Duodenal mucosa (tissue), 2 donors: ENCODE data around the gene KCNN3.
A peak's percentile ranks its signal among the peaks of the same experiment; 100 is the strongest.

ENCODE experiments used
- H3K27ac ChIP-seq: one replicate; pipeline ENCODE4 v1.7.0; 2013; ENCODE audit warnings: low read depth, low read length
- H3K27me3 ChIP-seq, 2 donors: one replicate each; pipeline ENCODE4 v1.7.0; 2013; ENCODE audit warnings: low read length in 2 of 2, control low read depth in 1 of 2; ENCODE audit not compliant: insufficient read depth in 2 of 2, control insufficient read depth in 1 of 2
- H3K36me3 ChIP-seq, 2 donors: one replicate each; pipeline ENCODE4 v1.7.0; 2013; ENCODE audit warnings: low read length in 2 of 2, control low read depth in 1 of 2; ENCODE audit not compliant: insufficient read depth in 2 of 2, control insufficient read depth in 1 of 2
- H3K4me1 ChIP-seq, 2 donors: one replicate each; pipeline ENCODE4 v1.7.0; 2013; ENCODE audit warnings: low read length in 2 of 2, control low read depth in 1 of 2; ENCODE audit not compliant: insufficient read depth in 2 of 2, control insufficient read depth in 1 of 2
- H3K4me3 ChIP-seq, 2 donors: one replicate each; pipeline ENCODE4 v1.7.0; 2013; ENCODE audit warnings: low read length in 2 of 2, low read depth in 1 of 2
- H3K9ac ChIP-seq, 2 donors: one replicate each; pipeline ENCODE4 v1.7.0; 2013; ENCODE audit warnings: low read length in 2 of 2, low read depth in 1 of 2
- H3K9me3 ChIP-seq, 2 donors: one replicate each; pipeline ENCODE4 v1.7.0; 2013; ENCODE audit warnings: low read length in 2 of 2, control low read depth in 1 of 2; ENCODE audit not compliant: control insufficient read depth in 1 of 2

The KCNN3 gene

DNA sequence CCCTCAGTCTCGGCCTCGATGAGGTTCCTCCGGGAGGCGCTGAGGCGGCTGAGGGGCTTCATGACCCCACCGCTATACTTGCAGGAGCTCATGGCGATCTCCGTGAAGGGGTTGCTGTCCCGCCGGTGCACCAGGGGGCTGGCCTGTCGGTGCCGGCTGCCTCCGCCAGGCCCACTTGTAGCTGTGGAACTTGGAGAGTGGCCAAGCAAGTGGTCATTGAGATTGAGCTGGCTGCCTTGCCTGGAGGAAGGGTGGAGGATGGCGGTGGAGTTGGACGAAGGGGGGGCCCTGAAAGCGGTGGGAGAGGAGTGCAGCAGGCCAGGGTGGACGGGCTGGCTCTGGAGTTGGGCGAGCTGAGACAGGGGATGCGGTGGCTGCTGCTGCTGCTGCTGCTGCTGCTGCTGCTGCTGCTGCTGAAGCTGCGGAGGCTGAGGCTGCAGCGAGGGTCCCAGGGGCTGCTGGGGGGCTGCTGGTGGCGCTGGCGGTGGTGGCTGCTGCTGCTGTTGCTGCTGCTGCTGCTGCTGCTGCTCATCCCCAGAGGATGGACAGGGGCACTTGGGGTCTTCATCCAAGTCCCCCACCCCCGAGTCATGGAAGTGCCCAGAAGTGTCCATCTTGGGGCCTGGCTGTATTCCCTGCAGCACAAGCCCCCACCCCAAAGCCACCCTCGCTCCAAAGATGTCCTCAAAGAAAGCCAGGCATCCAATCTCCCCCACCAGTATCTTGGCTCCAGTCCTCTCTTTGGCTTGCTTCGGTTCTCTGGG lies 548 bp downstream of the KCNN3 start:
- H3K27me3 ChIP-seq: peaks cover 15 to 23% of the 10 kb centered on the region in 2 donors
- peaks cover 12 to 19% of the 10 kb centered on the region in 2 donors for H3K4me1 ChIP-seq
- peak overlapping the region in 1 of 2 donors; percentile 27 for H3K9ac ChIP-seq
- H3K4me3 ChIP-seq: peak overlapping the region; percentile 35 to 61
- H3K9me3 ChIP-seq: no peaks in the 10 kb centered on the region
- no peaks in the 10 kb centered on the region for H3K36me3 ChIP-seq
- H3K27ac ChIP-seq: no peak overlapping the region

DNA sequence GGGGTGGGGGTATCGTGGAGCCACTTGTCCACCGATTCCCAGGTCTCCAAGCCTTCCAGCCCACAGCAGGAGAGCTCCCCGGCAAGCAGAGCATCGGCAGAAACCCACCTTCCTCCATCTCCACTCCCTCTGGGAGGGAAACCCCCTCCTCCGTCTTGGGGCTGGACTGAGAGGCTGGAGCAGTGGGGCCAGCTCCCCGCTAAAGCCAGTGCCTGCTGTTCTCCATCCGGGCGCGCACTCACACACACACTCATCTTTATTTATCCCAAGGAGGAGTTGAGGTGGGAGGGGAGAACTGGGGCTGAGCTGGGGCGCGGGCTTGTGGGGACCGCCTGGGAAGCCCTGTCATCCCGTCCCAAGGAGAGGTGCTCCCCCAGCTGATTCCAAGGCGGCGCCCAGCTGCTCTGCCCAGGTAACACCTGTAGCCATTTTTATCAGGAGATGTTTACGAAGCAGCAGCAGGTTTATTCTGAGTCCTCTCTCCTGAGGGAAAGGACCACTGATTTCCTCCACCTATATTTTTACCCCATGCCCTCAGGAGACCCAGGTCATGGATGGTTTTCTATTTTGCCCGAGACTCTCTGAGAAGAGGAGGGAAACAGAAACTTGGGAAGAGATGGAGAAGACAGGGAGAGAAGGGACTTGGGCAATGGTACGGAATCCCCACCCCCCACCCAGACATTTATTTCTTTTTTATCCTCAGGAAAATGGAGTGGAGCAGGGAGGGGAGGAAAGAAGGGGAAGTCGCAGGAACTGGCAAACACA lies 2.1 kb downstream of the KCNN3 start:
- no peaks in the 10 kb centered on the region for H3K36me3 ChIP-seq
- H3K9me3 ChIP-seq: no peaks in the 10 kb centered on the region
- no peak overlapping the region for H3K9ac ChIP-seq
- no peak overlapping the region for H3K27ac ChIP-seq
- H3K4me1 ChIP-seq: peaks cover 12 to 19% of the 10 kb centered on the region in 2 donors
- peaks cover 15 to 23% of the 10 kb centered on the region in 2 donors for H3K27me3 ChIP-seq
- peak overlapping the region; percentile 35 to 40 for H3K4me3 ChIP-seq

DNA sequence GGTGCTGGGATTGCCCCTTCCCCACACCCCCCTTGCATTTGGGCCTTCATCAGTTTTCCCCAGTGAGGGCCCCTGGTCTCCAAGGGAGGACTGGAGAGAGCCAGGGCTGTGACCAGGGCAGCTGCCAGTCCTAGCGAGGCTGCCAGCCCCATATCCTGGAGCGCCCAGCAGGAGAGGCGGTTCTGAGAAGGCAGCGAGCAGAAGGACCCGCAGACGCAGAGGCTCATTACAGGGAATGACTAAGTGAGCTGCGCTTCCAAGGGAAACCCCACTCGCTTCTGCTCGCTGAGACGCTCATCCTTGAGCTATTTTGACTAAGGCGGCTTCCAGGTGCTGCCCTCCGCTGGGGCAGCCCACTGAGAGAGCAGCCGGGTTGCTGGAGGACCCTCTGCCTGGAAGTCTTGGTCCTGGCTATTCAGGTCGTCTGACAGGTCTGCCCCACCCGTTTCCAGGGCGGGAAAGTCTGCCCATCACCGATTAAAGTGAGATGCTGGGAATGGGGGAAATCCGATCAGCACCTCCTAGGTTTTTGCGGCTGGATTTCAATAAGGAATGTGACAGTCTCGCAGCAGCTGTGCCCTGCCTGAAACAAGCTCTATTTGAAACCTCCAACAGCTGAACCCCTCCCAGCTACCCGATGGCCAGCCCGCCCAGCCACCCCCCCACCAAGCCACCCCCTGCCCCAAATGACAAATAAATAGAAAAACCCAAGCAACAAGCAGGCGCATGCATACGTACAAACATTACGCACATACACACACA lies 2.8 kb downstream of the KCNN3 start:
- Histone ChIP-seq H3K4me1 (peaks cover 12 to 19% of the 10 kb centered on the region in 2 donors), H3K9ac (no peak overlapping the region), H3K4me3 (peak overlapping the region in 1 of 2 donors; percentile 40), H3K9me3 (no peaks in the 10 kb centered on the region), H3K27ac (no peak overlapping the region), H3K36me3 (no peaks in the 10 kb centered on the region), H3K27me3 (peaks cover 19 to 27% of the 10 kb centered on the region in 2 donors)

DNA sequence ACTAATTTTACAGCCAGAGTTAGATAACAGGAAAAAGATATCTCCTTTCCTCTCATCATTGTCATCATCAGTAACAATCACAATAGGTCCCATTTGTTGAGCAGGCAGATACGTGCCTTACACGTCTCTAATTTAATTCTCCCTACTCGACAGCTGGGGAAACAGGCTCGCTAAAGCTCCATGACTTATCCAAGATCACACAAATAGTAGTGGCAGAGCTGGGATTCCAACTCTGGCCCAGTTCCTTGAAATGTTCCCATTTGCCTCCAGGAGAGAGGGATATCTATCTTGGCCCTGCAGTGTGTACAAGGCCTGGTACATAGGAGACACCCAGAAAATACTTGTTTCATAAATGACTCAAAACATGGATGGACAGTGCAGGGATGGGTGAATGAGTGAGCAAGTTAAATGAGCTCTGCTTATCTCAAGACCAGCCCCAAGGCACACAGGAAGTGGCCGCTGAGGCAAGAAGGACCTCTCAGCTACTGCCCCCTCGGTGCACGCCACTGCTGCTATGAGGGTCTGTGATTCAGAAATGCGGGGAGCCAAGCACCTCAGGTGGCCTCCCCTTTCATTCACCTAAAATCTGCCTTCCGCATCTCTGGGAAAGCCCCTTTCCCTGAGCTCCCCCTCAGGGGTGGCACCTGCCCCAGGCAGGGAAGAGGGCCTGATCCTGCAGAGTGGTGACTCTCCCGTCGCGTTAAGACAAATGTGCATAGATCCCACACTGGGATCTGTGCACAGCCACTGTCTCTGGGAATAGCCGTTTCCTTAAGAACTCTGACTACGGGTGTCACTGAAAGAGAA lies 3.6 kb downstream of the KCNN3 start:
- H3K27me3 ChIP-seq: peaks cover 20 to 29% of the 10 kb centered on the region in 2 donors
- no peaks in the 10 kb centered on the region for H3K36me3 ChIP-seq
- no peak overlapping the region for H3K9ac ChIP-seq
- no peak overlapping the region for H3K27ac ChIP-seq
- H3K9me3 ChIP-seq: no peaks in the 10 kb centered on the region
- H3K4me1 ChIP-seq: peaks cover 12 to 19% of the 10 kb centered on the region in 2 donors
- H3K4me3 ChIP-seq: no peak overlapping the region

DNA sequence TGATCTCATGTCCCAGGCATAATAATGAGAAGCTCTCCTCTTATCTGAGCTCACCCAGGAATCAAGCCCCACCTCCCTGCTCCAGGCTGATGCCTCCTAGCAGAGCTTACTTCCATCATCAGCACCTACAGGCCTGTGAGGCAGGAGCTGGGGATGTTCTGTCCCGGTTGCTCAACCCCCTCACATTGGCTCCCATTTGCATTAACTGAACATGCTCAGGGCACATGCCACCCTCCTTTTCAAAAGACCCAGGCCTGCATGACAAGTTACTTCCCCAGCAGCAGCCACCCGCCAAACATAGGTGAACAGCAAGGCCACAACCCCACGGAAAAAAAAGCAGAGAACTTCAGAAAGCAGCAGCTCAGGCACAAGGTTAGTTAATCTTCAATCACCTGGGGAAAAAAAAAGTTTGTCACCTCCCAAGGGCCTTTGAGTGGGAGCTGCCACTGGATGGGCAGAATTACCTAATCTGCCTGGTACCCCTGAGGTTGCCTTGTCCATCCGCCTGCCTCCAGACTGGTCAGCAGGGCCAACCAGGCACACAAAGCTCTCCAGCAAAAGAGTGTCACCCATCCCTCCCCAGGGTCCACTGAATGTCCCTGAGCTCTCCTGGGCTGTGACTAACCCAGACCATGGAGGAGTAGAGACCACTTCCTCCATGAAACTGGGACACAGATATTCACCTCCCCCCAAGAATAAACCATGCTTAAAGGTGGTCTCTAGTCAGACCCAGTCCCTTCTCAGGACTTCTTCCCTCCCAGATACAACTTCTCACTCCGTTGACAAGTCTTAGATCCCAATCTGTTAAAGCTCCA lies 4.4 kb downstream of the KCNN3 start:
- peaks cover 12 to 15% of the 10 kb centered on the region in 2 donors for H3K4me1 ChIP-seq
- no peak overlapping the region for H3K9ac ChIP-seq
- no peaks in the 10 kb centered on the region for H3K9me3 ChIP-seq
- no peak overlapping the region for H3K4me3 ChIP-seq
- H3K27ac ChIP-seq: no peak overlapping the region
- H3K36me3 ChIP-seq: no peaks in the 10 kb centered on the region
- H3K27me3 ChIP-seq: peaks cover 20 to 29% of the 10 kb centered on the region in 2 donors

DNA sequence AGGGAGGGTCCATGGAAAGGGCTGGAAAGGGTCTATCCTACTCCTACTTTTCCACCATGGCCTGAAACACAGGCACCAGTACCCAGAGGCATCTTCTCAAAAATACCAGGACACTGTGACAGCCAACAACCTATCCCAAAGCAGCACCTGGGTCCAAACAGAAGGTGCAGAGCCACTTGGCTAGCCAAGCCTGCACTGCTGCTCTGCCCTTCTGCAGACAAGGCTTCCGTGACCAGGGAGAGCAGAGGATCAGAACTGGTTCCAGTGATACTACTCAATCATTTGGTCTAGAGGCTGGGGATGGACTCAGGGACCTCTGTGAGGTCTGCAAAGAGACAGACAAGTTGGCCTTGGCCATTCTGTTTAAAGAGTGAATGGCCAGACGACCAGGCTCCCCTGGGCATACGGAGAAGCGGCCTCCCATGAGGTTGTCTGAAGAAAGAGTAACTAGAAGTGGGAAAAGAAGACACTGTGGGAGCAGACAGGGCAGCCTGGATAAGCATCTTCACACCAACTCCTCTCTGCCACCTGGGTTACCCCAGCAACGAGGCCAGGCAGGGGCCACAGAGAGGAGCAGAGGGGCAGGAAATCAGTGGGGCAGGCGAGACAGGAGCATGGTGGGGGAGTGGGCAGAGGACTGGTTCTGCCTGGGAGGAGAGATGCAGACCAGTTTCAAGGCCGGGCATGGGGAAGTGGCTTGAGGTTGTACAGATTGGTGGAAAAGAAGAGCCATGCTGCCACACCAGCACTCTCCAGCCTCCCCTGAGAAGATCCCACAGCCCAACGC lies 5.7 kb downstream of the KCNN3 start:
- Histone ChIP-seq H3K9me3 (no peaks in the 10 kb centered on the region), H3K4me1 (peaks cover 4 to 6% of the 10 kb centered on the region in 2 donors), H3K4me3 (no peak overlapping the region), H3K27ac (no peak overlapping the region), H3K27me3 (peaks cover 19 to 28% of the 10 kb centered on the region in 2 donors), H3K36me3 (no peaks in the 10 kb centered on the region), H3K9ac (no peak overlapping the region)

DNA sequence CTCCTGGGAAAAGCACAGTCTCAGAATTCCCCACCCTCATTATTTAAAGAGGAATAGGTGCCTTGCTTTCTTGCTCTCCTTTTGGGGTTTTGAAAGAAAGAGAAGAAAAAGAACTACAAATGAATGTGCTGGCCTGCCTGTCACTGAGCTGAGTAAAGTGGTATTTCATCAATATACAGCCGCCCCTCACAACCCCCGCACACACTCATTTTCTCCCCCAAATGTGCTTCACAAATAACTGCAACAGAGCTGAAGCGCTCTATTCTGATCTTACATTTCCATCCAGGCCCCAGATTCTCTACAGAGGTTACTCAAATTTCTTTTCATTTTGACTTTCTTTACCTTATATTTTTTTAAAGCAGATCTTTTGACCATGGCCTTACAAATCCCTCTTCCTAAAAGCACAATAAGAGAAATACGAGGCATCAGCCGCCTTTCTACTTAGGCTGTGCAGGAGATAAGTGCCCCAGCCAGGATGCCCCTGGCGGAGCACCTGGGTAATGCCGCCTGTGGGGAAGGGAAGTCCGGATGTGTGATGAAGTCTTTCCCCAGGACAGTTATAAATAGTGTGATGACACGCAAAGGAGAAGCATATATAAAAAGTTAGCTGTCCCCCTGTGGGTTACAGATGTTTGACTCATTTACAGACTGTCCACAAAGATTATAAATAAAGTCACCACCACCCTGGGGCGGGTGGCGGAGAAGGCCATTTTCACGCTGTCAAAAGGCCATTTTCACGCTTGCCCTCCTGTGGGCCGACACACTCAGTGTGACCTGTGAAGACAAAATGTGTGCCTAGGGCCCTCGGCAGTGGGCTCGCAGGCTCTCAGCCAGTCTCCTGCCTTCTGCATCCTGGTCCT lies 6.5 kb downstream of the KCNN3 start:
- Histone ChIP-seq H3K4me1 (peaks cover 0 to 5% of the 10 kb centered on the region in 2 donors), H3K36me3 (no peaks in the 10 kb centered on the region), H3K27ac (no peak overlapping the region), H3K4me3 (no peak overlapping the region), H3K9ac (no peak overlapping the region), H3K9me3 (no peaks in the 10 kb centered on the region), H3K27me3 (peaks cover 14 to 21% of the 10 kb centered on the region in 2 donors)

DNA sequence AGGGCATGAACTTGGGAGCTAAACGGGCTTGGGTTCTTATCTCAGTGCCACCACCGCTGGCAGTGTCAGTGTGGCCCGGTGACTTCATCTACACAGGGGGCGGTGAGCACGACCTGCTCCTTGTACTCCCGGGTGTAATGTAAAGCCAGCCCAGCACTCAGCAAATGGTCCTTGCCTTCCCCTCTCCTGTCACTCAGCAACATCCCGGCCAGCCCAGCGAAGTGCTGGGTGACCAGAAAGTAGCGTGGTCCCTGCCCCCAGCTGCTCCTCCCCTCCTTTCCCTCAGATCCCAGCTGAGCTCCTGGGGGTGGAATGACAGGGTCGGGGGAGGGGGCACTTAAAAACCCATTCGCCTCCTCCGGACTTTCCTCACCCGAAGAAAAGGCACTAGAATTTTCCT lies 7.2 kb downstream of the KCNN3 start:
- H3K27ac ChIP-seq: no peak overlapping the region
- no peak overlapping the region for H3K9ac ChIP-seq
- no peak overlapping the region for H3K4me3 ChIP-seq
- peaks cover 14% of the 10 kb centered on the region in 2 donors for H3K27me3 ChIP-seq
- H3K9me3 ChIP-seq: no peaks in the 10 kb centered on the region
- no peaks in the 10 kb centered on the region for H3K4me1 ChIP-seq
- no peaks in the 10 kb centered on the region for H3K36me3 ChIP-seq
